ENCODE measurements around the gene PCLO. TPM values are rescaled to one million over a fixed set of nuclear protein-coding genes. Genes with fewer than 3 reads are reported as not detected.

The PCLO gene
- total and polyA plus RNA-seq, 4 donors, result 0.04 to 1.1 (median 0.48) TPM

GRCh38 chr7:82729172-82730030 lies 433.3 kb downstream of the PCLO start:
- Histone ChIP-seq H3K36me3 (ENCODE audit: control insufficient read depth in 4 of 4, insufficient read depth in 3 of 4, low read depth in 1 of 4, low read length in 3 of 4) (no peaks in the 10 kb centered on the region), H3K4me1 (ENCODE audit: control insufficient read depth in 4 of 4, insufficient read depth in 4 of 4, low read length in 3 of 4) (no peaks in the 10 kb centered on the region), H3K27me3 (ENCODE audit: control insufficient read depth in 4 of 4, insufficient read depth in 4 of 4, low read length in 3 of 4) (no peaks in the 10 kb centered on the region), H3K9me3 (ENCODE audit: control insufficient read depth in 4 of 4, low read length in 3 of 4) (no peaks in the 10 kb centered on the region), H3K4me3 (ENCODE audit: low read depth in 1 of 3, low read length in 3 of 3) (no peak overlapping the region), H3K9ac (ENCODE audit: low read depth in 1 of 2, low read length in 2 of 2) (no peak overlapping the region), H3K27ac (ENCODE audit: low read depth in 1 of 2, low read length in 2 of 2) (no peak overlapping the region)
- TF ChIP-seq, protein P1, sequence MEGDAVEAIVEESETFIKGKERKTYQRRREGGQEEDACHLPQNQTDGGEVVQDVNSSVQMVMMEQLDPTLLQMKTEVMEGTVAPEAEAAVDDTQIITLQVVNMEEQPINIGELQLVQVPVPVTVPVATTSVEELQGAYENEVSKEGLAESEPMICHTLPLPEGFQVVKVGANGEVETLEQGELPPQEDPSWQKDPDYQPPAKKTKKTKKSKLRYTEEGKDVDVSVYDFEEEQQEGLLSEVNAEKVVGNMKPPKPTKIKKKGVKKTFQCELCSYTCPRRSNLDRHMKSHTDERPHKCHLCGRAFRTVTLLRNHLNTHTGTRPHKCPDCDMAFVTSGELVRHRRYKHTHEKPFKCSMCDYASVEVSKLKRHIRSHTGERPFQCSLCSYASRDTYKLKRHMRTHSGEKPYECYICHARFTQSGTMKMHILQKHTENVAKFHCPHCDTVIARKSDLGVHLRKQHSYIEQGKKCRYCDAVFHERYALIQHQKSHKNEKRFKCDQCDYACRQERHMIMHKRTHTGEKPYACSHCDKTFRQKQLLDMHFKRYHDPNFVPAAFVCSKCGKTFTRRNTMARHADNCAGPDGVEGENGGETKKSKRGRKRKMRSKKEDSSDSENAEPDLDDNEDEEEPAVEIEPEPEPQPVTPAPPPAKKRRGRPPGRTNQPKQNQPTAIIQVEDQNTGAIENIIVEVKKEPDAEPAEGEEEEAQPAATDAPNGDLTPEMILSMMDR (IDR thresholded peaks at IDR 0.05; ENCODE audit: low read depth, low read length, missing input control), result peak; percentile 55
- TF ChIP-seq EGR1 (IDR thresholded peaks at IDR 0.05; ENCODE audit: low read depth in 2 of 2) (no peak), RAD21 (IDR thresholded peaks at IDR 0.05) (peak; percentile 70 to 78)
- 36% methylated on average over 8 of the region's 8 CpGs for WGBS
- DNase-seq (ENCODE audit: low spot score), result no peak

DNA sequence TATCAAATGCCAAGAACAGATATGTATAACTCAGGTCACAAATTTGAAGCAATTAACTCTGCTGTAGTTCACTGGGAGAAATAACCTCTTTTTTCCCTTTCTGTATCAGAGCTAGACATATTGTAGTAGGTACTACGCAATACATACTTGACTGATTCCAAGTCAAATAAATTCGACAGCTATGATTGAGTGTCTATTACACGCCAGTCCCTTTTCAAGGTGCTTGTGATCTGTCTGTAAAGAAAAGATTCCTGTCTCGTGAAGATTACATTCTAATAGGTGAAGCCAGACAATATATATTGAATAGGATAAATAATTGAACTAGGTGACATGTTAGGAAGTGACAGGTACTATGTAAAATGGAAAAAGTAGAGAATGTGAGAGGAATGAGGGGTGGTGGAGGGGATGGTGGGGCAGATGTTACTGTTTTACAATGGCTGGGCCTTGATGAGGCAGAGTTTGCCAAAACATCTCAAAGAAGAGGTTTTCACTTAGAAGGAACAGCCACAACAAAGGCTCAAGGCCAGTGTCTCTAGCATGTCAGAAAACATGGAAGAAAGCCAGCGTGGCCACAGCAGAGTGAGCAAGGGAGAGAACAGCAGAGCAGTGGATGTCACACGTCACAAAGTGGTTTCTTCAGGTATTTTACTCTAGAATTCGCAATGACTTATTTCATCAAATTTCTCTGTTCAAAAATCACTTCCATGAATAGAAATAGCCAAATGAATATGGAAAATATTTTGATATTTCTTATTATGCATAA lies 436.5 kb downstream of the PCLO start:
- Histone ChIP-seq H3K27me3 (ENCODE audit: control insufficient read depth in 4 of 4, insufficient read depth in 4 of 4, low read length in 3 of 4) (no peaks in the 10 kb centered on the region), H3K9me3 (ENCODE audit: control insufficient read depth in 4 of 4, low read length in 3 of 4) (no peaks in the 10 kb centered on the region), H3K9ac (ENCODE audit: low read depth in 1 of 2, low read length in 2 of 2) (no peak overlapping the region), H3K4me1 (ENCODE audit: control insufficient read depth in 4 of 4, insufficient read depth in 4 of 4, low read length in 3 of 4) (no peaks in the 10 kb centered on the region), H3K27ac (ENCODE audit: low read depth in 1 of 2, low read length in 2 of 2) (no peak overlapping the region), H3K36me3 (ENCODE audit: control insufficient read depth in 4 of 4, insufficient read depth in 3 of 4, low read depth in 1 of 4, low read length in 3 of 4) (no peaks in the 10 kb centered on the region), H3K4me3 (ENCODE audit: low read depth in 1 of 3, low read length in 3 of 3) (no peak overlapping the region)
- DNase-seq (ENCODE audit: low spot score), result no peak
- TF ChIP-seq EGR1 (IDR thresholded peaks at IDR 0.05; ENCODE audit: low read depth in 2 of 2) (no peak), ZBTB33 (IDR thresholded peaks at IDR 0.05) (no peak)
- 75% methylated on average over 7 of the region's 7 CpGs for WGBS

DNA sequence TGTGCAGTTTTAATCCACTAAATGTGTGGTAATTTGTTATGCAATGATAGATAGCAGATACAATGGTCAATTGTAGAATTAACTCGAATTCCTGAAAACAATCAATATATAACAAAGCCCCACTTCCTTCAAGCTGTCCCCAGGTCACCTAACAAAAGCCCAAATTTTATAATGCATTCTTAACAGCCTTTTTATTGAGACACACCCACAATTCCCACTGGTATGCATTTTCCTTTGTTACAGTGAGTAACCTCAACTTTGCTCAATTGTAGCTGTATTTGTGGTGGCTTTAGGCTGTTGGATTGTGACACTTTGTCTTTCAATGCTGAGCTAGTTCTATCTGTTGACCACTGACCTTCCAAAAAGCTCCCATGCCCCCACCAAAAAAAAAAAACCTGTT lies 439.3 kb downstream of the PCLO start:
- Histone ChIP-seq H3K27ac (ENCODE audit: low read depth in 1 of 2, low read length in 2 of 2) (no peak overlapping the region), H3K9ac (ENCODE audit: low read depth in 1 of 2, low read length in 2 of 2) (no peak overlapping the region), H3K27me3 (ENCODE audit: control insufficient read depth in 4 of 4, insufficient read depth in 4 of 4, low read length in 3 of 4) (no peaks in the 10 kb centered on the region), H3K9me3 (ENCODE audit: control insufficient read depth in 4 of 4, low read length in 3 of 4) (no peaks in the 10 kb centered on the region), H3K36me3 (ENCODE audit: control insufficient read depth in 4 of 4, insufficient read depth in 3 of 4, low read depth in 1 of 4, low read length in 3 of 4) (no peaks in the 10 kb centered on the region), H3K4me1 (ENCODE audit: control insufficient read depth in 4 of 4, insufficient read depth in 4 of 4, low read length in 3 of 4) (no peaks in the 10 kb centered on the region), H3K4me3 (ENCODE audit: low read depth in 1 of 3, low read length in 3 of 3) (no peak overlapping the region)
- DNase-seq (ENCODE audit: low spot score), result no peak
- WGBS, result 65% methylated on average over 1 of the region's 1 CpG
- TF ChIP-seq, protein P2, sequence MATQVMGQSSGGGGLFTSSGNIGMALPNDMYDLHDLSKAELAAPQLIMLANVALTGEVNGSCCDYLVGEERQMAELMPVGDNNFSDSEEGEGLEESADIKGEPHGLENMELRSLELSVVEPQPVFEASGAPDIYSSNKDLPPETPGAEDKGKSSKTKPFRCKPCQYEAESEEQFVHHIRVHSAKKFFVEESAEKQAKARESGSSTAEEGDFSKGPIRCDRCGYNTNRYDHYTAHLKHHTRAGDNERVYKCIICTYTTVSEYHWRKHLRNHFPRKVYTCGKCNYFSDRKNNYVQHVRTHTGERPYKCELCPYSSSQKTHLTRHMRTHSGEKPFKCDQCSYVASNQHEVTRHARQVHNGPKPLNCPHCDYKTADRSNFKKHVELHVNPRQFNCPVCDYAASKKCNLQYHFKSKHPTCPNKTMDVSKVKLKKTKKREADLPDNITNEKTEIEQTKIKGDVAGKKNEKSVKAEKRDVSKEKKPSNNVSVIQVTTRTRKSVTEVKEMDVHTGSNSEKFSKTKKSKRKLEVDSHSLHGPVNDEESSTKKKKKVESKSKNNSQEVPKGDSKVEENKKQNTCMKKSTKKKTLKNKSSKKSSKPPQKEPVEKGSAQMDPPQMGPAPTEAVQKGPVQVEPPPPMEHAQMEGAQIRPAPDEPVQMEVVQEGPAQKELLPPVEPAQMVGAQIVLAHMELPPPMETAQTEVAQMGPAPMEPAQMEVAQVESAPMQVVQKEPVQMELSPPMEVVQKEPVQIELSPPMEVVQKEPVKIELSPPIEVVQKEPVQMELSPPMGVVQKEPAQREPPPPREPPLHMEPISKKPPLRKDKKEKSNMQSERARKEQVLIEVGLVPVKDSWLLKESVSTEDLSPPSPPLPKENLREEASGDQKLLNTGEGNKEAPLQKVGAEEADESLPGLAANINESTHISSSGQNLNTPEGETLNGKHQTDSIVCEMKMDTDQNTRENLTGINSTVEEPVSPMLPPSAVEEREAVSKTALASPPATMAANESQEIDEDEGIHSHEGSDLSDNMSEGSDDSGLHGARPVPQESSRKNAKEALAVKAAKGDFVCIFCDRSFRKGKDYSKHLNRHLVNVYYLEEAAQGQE (IDR thresholded peaks at IDR 0.05), result no peak

All from liver (tissue), 9 donors.